Choroid plexus epithelial cell (primary cell): ENCODE data around the gene EIF4E.
"Not testable (repeated sequence)": the region's sequence is repeated elsewhere in the genome, so short reads cannot be mapped to it uniquely, and the experiment has no call there.

Experiments used
- DNase-seq: peaks from one replicate; pipeline ENCODE4 v3.0.0-alpha.2; 2010; ENCODE audit warnings: low read depth
- H3K4me3 ChIP-seq: 2 replicates; pipeline ENCODE4 v1.5.1; 2011; ENCODE audit warnings: low read depth, mild to moderate bottlenecking, control low read depth, low read length, moderate library complexity
- TF ChIP-seq, protein P1 (sequence below): conservative IDR thresholded peaks from 2 replicates; pipeline ENCODE4 v1.5.1; 2011; ENCODE audit warnings: low read depth, mild to moderate bottlenecking, control low read depth, inconsistent platforms, low read length, moderate library complexity

The EIF4E gene

DNA sequence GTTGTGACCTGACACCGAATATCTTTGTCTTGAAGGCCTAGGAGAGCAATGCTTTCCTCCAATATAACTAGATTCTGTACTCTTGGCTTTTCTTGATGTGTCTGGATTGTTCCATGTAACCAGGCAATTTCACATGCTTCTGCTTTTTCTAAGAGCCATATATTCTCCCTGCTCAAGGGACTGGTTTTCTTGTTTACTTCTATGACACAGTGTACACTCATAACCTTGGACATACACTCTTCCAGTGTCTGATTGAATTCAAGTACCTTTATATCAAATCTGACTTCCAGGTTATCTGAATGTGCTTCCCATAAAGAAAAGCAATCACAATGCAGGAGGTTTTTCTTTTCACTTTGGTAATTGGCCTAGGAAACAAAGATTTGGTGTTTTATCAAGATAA is 17.4 kb upstream of the EIF4E start:
- TF ChIP-seq, protein P1, sequence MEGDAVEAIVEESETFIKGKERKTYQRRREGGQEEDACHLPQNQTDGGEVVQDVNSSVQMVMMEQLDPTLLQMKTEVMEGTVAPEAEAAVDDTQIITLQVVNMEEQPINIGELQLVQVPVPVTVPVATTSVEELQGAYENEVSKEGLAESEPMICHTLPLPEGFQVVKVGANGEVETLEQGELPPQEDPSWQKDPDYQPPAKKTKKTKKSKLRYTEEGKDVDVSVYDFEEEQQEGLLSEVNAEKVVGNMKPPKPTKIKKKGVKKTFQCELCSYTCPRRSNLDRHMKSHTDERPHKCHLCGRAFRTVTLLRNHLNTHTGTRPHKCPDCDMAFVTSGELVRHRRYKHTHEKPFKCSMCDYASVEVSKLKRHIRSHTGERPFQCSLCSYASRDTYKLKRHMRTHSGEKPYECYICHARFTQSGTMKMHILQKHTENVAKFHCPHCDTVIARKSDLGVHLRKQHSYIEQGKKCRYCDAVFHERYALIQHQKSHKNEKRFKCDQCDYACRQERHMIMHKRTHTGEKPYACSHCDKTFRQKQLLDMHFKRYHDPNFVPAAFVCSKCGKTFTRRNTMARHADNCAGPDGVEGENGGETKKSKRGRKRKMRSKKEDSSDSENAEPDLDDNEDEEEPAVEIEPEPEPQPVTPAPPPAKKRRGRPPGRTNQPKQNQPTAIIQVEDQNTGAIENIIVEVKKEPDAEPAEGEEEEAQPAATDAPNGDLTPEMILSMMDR, result no peak
- H3K4me3 ChIP-seq, result no peak overlapping the region
- DNase-seq, result no peak

DNA sequence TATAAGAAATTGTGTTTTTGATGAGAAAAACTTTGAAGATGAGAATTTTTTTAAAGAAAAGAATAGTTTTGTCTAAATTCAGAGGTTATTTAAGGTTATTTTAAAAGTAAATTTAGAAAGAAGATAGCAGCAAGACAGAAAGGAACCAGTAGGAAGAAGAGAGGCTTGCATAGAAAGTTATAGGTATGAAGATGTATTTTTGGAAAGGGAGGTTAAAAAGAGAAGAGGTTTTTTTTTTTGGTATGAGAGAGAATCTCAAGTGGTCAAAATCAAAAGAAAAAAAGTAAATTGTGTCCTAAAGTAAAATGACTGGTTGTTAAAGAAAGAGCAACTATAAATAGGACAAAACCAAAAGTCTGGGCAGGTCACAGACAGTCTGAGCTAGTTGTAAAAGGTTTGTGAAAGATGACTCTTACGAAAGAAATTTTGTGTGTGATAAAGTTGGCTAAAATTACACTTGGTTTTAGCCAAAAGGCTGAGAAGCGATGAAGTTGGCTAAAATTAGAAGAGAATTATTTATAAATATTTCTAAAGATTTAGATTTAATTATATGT is 16.4 kb upstream of the EIF4E start:
- H3K4me3 ChIP-seq, result no peak overlapping the region
- TF ChIP-seq, protein P1, result no peak
- peak; percentile 41 for DNase-seq

DNA sequence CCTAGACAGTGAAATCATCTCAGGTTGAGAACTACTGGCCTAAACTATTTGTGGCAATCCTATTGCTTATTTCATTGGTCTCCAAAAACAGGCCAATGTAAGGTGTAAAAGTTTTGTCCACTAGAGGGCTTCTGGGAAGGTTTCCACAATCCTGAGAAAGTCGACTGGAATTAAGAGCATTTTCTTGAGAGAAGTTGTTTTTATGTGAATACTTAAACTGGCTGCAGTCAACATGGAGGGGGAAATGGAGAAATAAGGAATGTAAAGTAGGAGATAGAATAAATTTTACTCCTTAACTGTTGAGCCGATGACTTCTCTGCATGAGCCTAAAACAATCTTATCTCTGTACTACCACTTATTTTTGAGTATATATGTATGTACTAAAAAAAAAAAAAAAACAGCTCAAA is 11.0 kb upstream of the EIF4E start:
- H3K4me3 ChIP-seq, result no peak overlapping the region
- TF ChIP-seq, protein P1, result peak; percentile 80
- peak; percentile 88 for DNase-seq

DNA sequence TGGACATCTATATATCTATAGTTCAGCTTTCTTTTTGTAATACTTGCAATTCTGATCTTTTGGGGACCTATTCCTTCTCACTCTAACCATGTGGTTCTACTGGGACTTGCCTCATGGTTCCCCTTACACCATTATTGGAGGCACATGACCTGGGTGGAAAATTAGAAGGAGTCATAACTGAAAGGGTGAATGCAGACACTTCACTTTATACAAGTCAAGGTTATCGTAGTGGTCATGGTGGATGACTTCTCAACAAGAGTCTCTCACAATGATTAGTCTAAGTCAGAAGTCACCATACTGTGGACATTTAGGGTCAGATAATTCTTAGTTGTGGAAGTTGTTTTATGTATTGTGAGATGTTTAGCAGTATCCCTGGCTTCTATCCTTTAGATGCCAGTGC is 10.5 kb upstream of the EIF4E start:
- TF ChIP-seq, protein P1, result no peak
- no peak overlapping the region for H3K4me3 ChIP-seq
- DNase-seq, result no peak

DNA sequence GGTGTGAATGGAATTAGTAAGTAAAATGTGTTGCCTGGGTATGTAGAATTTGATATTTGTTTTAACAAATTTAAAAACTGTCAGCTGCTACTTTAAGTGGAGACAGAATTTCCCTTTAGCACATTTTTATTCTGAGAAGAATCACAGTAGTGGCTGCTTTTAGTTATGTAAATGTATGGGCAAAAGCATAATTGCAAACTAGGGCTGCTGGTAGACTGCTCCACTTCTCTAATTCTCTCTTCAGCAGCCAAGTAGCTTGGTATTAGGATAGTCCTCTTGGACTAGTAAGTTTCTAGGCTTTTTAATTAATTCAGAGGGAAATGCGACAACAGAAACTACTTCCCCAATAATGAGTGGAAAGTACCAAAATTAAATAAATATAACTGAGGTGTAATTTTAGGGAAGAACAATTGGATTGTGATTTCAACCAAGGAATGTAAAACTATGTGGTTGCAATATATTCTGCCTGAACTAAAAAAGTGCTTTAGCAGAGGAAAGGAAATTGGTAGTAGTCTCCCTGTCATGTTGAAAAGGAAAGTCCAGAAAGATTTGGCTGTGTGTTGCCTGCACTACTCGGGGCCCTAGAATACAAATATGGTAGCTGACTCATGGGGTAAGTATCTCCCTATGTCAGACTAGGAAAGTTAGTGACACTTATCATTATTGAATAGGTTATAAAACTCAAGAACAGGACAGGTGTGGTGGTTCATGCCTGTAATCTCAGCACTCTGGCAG is 9.2 kb upstream of the EIF4E start:
- H3K4me3 ChIP-seq, result no peak overlapping the region
- peak; percentile 41 for DNase-seq
- TF ChIP-seq, protein P1, result no peak

DNA sequence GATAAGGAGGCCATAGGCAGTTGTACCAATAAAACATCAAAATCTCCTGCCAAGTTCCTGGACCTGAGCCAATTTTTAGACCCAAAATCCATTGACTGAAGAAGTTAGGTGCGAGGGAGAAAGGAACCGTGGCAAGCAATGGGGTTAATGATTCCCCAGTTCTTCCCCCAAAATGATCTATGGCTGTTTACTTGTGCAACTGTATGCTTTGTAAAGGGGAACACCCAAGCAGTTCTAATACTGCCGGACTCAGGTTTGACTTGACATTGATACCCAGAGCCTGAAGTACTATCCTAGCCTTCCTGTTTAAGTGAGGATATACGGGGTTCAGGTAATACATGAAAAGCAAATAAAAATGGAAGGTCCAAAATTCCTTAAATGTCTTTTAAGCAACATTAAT is 6.7 kb upstream of the EIF4E start:
- TF ChIP-seq, protein P1, result no peak
- DNase-seq, result no peak

DNA sequence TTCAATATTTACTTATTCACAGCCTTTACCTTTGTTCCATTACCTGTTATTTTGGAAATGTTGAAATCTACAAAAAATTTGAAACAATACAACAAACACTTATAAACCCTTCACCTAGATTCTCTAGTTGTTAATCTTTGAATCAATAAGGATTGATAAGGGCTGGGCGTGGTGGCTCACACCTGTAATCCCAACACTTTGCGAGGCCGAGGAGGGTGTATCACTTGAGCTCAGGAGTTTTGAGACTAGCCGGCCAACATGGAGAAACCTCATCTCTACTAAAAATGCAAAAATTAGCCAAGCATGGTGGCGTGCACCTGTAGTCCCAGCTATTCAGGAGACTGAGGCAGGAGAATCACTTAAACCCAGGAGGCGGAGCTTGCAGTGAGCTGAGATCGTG is 5.9 kb upstream of the EIF4E start:
- not testable (repeated sequence) for DNase-seq, H3K4me3 ChIP-seq

More for the DNA sequence above, 6.7 kb upstream of the EIF4E start:
- no peak overlapping the region for H3K4me3 ChIP-seq
